Ishikawa (cell line): ENCODE measurements around the gene PCDH1.
A peak's percentile ranks its signal among the peaks of the same experiment; 100 is the strongest.

Source experiments
- CEBPB ChIP-seq: IDR thresholded peaks from 2 replicates; pipeline ENCODE4 v1.6.1; 2012
- CREB1 ChIP-seq: IDR thresholded peaks from 2 replicates; pipeline ENCODE4 v1.6.1; 2012; ENCODE audit warnings: low read depth
- EGR1 ChIP-seq: IDR thresholded peaks from 2 replicates; pipeline ENCODE4 v1.6.1; 2012
- EP300 ChIP-seq: IDR thresholded peaks from 2 replicates; pipeline ENCODE4 v1.6.1; 2012; ENCODE audit warnings: borderline replicate concordance
- FOXM1 ChIP-seq: IDR thresholded peaks from 2 replicates; pipeline ENCODE4 v1.6.1; 2012; ENCODE audit warnings: low read depth, borderline replicate concordance
- MAX ChIP-seq: IDR thresholded peaks from 2 replicates; pipeline ENCODE4 v1.6.1; 2012
- NFIC ChIP-seq: IDR thresholded peaks from 2 replicates; pipeline ENCODE4 v1.6.1; 2012
- RAD21 ChIP-seq: IDR thresholded peaks from 2 replicates; pipeline ENCODE4 v1.6.1; 2012; ENCODE audit warnings: low read depth
- TAF1 ChIP-seq: IDR thresholded peaks from 2 replicates; pipeline ENCODE4 v1.6.1; 2012; ENCODE audit warnings: low read depth, mild to moderate bottlenecking
- TCF12 ChIP-seq: IDR thresholded peaks from 2 replicates; pipeline ENCODE4 v1.6.1; 2012; ENCODE audit warnings: low read depth
- TEAD4 ChIP-seq: IDR thresholded peaks from 2 replicates; pipeline ENCODE4 v1.6.1; 2012
- YY1 ChIP-seq: IDR thresholded peaks from 2 replicates; pipeline ENCODE4 v1.6.1; 2012; ENCODE audit warnings: low read depth
- ZBTB7A ChIP-seq: IDR thresholded peaks from 2 replicates; pipeline ENCODE4 v1.6.1; 2012; ENCODE audit warnings: low read depth
- TF ChIP-seq, protein P1 (sequence below): IDR thresholded peaks from 2 replicates; pipeline ENCODE4 v1.6.1; 2012; ENCODE audit warnings: low read depth, mild to moderate bottlenecking
- TF ChIP-seq, protein P2 (sequence below): IDR thresholded peaks from 2 replicates; pipeline ENCODE4 v1.6.1; 2012

PCDH1 gene

DNA sequence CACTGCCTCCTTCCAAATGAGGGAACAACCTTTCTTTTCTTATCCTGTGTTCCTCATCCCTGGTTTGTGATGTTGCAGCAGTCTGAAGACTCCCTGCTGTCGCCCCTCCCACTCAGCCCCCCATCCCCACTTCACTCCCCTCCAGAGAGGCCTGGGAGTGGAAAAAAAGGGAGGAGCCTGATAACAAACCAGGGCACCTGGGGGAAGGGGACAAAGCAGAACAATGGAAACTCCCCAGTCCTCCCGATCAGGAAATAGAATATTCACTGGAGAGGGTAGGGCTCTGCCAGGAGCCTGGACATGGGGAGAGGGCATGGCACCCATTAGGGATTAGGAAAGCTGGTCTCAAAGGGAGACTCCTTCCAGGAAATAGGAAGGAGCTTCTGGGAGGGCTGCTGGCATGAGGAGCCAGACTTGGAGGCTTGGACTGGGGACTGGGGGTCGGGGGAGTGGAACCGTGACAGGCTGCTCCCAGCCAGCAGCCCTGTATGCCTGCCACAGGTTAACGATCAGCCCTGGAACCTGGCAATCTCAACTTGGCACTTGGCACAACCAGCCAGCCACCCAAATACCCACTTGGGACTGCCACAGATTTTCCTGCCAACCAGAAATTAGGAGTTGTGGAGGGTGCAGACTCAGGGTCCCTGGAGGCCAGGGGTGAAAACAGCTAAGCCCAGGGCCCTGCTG is 20.0 kb downstream of the PCDH1 start:
- TF ChIP-seq YY1 (no peak), TEAD4 (no peak), ZBTB7A (no peak), RAD21 (no peak), CREB1 (no peak), MAX (no peak), CEBPB (no peak), TAF1 (no peak), TCF12 (no peak), EP300 (no peak), EGR1 (no peak), NFIC (no peak), FOXM1 (no peak)
- TF ChIP-seq, protein P1, sequence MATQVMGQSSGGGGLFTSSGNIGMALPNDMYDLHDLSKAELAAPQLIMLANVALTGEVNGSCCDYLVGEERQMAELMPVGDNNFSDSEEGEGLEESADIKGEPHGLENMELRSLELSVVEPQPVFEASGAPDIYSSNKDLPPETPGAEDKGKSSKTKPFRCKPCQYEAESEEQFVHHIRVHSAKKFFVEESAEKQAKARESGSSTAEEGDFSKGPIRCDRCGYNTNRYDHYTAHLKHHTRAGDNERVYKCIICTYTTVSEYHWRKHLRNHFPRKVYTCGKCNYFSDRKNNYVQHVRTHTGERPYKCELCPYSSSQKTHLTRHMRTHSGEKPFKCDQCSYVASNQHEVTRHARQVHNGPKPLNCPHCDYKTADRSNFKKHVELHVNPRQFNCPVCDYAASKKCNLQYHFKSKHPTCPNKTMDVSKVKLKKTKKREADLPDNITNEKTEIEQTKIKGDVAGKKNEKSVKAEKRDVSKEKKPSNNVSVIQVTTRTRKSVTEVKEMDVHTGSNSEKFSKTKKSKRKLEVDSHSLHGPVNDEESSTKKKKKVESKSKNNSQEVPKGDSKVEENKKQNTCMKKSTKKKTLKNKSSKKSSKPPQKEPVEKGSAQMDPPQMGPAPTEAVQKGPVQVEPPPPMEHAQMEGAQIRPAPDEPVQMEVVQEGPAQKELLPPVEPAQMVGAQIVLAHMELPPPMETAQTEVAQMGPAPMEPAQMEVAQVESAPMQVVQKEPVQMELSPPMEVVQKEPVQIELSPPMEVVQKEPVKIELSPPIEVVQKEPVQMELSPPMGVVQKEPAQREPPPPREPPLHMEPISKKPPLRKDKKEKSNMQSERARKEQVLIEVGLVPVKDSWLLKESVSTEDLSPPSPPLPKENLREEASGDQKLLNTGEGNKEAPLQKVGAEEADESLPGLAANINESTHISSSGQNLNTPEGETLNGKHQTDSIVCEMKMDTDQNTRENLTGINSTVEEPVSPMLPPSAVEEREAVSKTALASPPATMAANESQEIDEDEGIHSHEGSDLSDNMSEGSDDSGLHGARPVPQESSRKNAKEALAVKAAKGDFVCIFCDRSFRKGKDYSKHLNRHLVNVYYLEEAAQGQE, result no peak
- TF ChIP-seq, protein P2, sequence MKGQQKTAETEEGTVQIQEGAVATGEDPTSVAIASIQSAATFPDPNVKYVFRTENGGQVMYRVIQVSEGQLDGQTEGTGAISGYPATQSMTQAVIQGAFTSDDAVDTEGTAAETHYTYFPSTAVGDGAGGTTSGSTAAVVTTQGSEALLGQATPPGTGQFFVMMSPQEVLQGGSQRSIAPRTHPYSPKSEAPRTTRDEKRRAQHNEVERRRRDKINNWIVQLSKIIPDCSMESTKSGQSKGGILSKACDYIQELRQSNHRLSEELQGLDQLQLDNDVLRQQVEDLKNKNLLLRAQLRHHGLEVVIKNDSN, result no peak

DNA sequence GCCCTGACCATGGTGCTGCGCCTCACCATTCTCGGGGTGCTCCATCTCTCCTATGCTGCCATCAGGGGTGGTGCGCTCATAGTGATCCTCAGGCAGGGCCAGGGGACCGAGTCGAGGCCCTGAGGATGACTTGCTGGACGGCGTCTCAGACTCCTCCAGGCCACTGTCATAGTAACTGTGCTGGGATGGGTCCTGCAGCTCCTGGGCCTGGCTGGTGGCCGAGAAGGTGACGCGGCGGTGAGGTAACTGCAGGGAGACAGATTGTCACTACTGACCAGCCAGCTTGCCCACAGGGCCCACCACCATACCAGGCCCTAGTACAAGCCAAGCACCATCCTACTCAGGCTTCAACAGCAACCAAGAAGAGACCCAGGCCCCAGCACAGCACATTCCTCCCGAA is 21.0 kb downstream of the PCDH1 start:
- TF ChIP-seq ZBTB7A, result no peak
- TF ChIP-seq CREB1, result no peak
- TF ChIP-seq YY1, result no peak
- no peak for TF ChIP-seq FOXM1
- no peak for TF ChIP-seq TCF12
- no peak for TF ChIP-seq TAF1
- TF ChIP-seq RAD21, result no peak
- no peak for TF ChIP-seq EGR1
- TF ChIP-seq NFIC, result no peak
- no peak for TF ChIP-seq MAX

- TF ChIP-seq CREB1, result no peak
- TF ChIP-seq EGR1, result no peak
- no peak for TF ChIP-seq TAF1
- no peak for TF ChIP-seq EP300
- no peak for TF ChIP-seq TEAD4
- TF ChIP-seq NFIC, result no peak
- TF ChIP-seq RAD21, result no peak
- no peak for TF ChIP-seq FOXM1
Measured at GRCh38 chr5:141856037-141856790, 22.0 kb downstream of the PCDH1 start.

- TF ChIP-seq NFIC (peak; percentile 46; the same call in 1 of the 2 replicates), CREB1 (no peak)
Measured at GRCh38 chr5:141855265-141856036, 22.8 kb downstream of the PCDH1 start.

GRCh38 chr5:141853895-141854626 is 24.1 kb downstream of the PCDH1 start:
- TF ChIP-seq, protein P2, result no peak
- no peak for TF ChIP-seq EP300
- no peak for TF ChIP-seq NFIC
- TF ChIP-seq, protein P1, result no peak
- no peak for TF ChIP-seq CEBPB
- TF ChIP-seq ZBTB7A, result no peak
- no peak for TF ChIP-seq TEAD4
- TF ChIP-seq CREB1, result no peak
- TF ChIP-seq EGR1, result no peak
- TF ChIP-seq RAD21, result no peak
- no peak for TF ChIP-seq TAF1
- TF ChIP-seq TCF12, result no peak
- TF ChIP-seq YY1, result no peak
- TF ChIP-seq FOXM1, result no peak
- TF ChIP-seq MAX, result no peak
